Loucy (cell line): Measurements from ENCODE around the gene ZFYVE21.

Source experiments
- H2AFZ ChIP-seq: fragments of 200-600 bp; sonication (generic); 2 replicates; pipeline ENCODE4 v1.6.0; 2016; ENCODE audit warnings: antibody characterized with exemption, mild to moderate bottlenecking, low read length, moderate library complexity
- H3F3A ChIP-seq: fragments of 200-600 bp; 2 replicates; pipeline ENCODE4 v1.6.0; 2016; ENCODE audit warnings: antibody characterized with exemption, low read depth, mild to moderate bottlenecking
- H3K27me3 ChIP-seq: fragments of 200-600 bp; sonication (generic); 2 replicates; pipeline ENCODE4 v1.6.1; 2014; ENCODE audit warnings: low read length, mild to moderate bottlenecking; ENCODE audit not compliant: insufficient read depth, poor library complexity, severe bottlenecking
- H3K36me3 ChIP-seq: fragments of 200-600 bp; sonication (generic); 2 replicates; pipeline ENCODE4 v1.6.1; 2016; ENCODE audit warnings: low read length; ENCODE audit not compliant: insufficient read depth
- H3K4me1 ChIP-seq: fragments of 200-600 bp; sonication (generic); 2 replicates; pipeline ENCODE4 v1.5.1; 2014; ENCODE audit warnings: low read length, mild to moderate bottlenecking; ENCODE audit not compliant: insufficient read depth, poor library complexity, severe bottlenecking
- H3K4me2 ChIP-seq: fragments of 200-600 bp; sonication (generic); 2 replicates; pipeline ENCODE4 v1.6.0; 2014; ENCODE audit warnings: antibody characterized with exemption, low read length, low read depth, mild to moderate bottlenecking; ENCODE audit not compliant: poor library complexity, severe bottlenecking
- H3K4me3 ChIP-seq: fragments of 200-600 bp; sonication (generic); 2 replicates; pipeline ENCODE4 v1.5.1; 2014; ENCODE audit warnings: low read length, mild to moderate bottlenecking, mixed read lengths; ENCODE audit not compliant: poor library complexity, severe bottlenecking
- H3K79me2 ChIP-seq: fragments of 200-600 bp; sonication (generic); 2 replicates; pipeline ENCODE4 v1.6.1; 2014; ENCODE audit warnings: low read length; ENCODE audit not compliant: insufficient read depth
- H3K9ac ChIP-seq: fragments of 200-600 bp; sonication (generic); 2 replicates; pipeline ENCODE4 v1.6.0; 2014; ENCODE audit warnings: mild to moderate bottlenecking, low read depth, low read length, moderate library complexity; ENCODE audit not compliant: poor library complexity, severe bottlenecking
- H3K9me2 ChIP-seq: fragments of 200-600 bp; sonication (generic); replicated peaks from 2 replicates; pipeline ENCODE4 v1.6.1; 2016; ENCODE audit warnings: low read depth, low read length, mixed read lengths
- H3K9me3 ChIP-seq: fragments of 200-600 bp; sonication (generic); 2 replicates; pipeline ENCODE4 v1.6.1; 2014; ENCODE audit warnings: mild to moderate bottlenecking, antibody characterized with exemption, low read length, low read depth; ENCODE audit not compliant: insufficient read depth
- H4K20me1 ChIP-seq: fragments of 200-600 bp; sonication (generic); 2 replicates; pipeline ENCODE4 v1.6.0; 2014; ENCODE audit warnings: antibody characterized with exemption, low read length, mild to moderate bottlenecking; ENCODE audit not compliant: insufficient read depth, poor library complexity, severe bottlenecking
- EZH2phosphoT487 ChIP-seq: fragments of 200-600 bp; IDR thresholded peaks from 2 replicates; pipeline ENCODE4 v1.6.1; 2018; ENCODE audit warnings: antibody characterized with exemption, mild to moderate bottlenecking, moderate library complexity, borderline replicate concordance
- TF ChIP-seq, protein P1 (sequence below): fragments of 200-600 bp; sonication (generic); conservative IDR thresholded peaks from 2 replicates; pipeline ENCODE4 v1.5.1; 2014; ENCODE audit warnings: mild to moderate bottlenecking, antibody characterized with exemption, low read length

The ZFYVE21 gene

DNA sequence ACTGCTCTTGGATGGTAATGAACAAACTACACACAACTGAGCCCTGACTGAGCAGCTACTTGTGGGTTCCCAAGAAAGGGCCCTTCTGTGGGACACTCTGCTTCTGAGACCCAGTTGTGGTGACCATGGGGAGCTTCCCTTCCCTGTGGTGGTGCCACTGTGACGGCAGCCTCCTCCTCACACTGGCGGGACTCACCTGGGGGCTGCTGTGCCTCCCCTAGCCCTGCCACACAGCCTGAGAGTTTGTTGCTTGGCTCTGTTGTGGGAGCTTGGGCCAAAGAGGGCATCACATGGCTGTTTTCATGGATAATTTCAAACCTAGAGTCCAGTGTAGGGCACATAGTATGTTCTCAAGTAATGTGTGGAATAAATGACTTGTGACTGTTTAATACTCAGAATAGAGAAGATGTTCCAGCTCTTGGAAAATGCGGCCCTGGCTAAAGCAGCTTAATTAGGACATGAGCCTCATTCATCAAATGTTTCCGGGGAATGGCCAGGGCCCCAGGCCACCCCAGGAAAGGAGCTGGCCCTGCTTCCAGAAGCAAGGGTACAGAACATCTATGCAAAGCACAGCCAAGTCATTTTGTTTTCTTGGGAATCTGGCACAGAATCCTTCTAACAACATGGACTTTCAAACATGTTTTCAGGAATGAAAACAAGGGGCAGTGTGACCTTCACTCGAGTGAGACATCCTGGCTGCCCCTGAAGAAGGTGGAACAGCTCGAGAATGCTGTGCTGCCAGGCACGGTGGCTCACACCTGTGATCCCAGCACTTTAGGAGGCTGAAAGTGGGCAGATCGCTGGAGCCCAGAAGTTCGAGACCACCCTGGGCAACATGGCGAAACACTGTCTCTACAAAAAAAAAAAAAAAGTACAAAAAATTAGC lies 21.2 kb downstream of the ZFYVE21 start:
- Histone ChIP-seq H3K79me2 (no peaks in the 10 kb centered on the region), H3K9me3 (no peaks in the 10 kb centered on the region), H3K4me1 (no peaks in the 10 kb centered on the region), H2AFZ (no peak overlapping the region), H3F3A (no peaks in the 10 kb centered on the region), H3K4me2 (no peak overlapping the region), H3K9me2 (no peaks in the 10 kb centered on the region), H4K20me1 (no peaks in the 10 kb centered on the region), H3K27me3 (no peaks in the 10 kb centered on the region), H3K4me3 (no peak overlapping the region), H3K9ac (no peak overlapping the region), H3K36me3 (0 out of 2 replicates have a peak, but pooled peaks cover 3% of the 10 kb centered on the region)
- TF ChIP-seq, protein P1, sequence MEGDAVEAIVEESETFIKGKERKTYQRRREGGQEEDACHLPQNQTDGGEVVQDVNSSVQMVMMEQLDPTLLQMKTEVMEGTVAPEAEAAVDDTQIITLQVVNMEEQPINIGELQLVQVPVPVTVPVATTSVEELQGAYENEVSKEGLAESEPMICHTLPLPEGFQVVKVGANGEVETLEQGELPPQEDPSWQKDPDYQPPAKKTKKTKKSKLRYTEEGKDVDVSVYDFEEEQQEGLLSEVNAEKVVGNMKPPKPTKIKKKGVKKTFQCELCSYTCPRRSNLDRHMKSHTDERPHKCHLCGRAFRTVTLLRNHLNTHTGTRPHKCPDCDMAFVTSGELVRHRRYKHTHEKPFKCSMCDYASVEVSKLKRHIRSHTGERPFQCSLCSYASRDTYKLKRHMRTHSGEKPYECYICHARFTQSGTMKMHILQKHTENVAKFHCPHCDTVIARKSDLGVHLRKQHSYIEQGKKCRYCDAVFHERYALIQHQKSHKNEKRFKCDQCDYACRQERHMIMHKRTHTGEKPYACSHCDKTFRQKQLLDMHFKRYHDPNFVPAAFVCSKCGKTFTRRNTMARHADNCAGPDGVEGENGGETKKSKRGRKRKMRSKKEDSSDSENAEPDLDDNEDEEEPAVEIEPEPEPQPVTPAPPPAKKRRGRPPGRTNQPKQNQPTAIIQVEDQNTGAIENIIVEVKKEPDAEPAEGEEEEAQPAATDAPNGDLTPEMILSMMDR: no peak
- no peak for TF ChIP-seq EZH2phosphoT487

- Histone ChIP-seq H3K79me2 (no peaks in the 10 kb centered on the region), H3K9me2 (no peaks in the 10 kb centered on the region), H3K4me1 (no peaks in the 10 kb centered on the region), H3K4me3 (no peak overlapping the region), H4K20me1 (no peaks in the 10 kb centered on the region), H3K4me2 (no peak overlapping the region), H3K36me3 (0 out of 2 replicates have a peak, but pooled peaks cover 3% of the 10 kb centered on the region), H2AFZ (no peak overlapping the region), H3K9ac (no peak overlapping the region), H3K27me3 (no peaks in the 10 kb centered on the region), H3K9me3 (no peaks in the 10 kb centered on the region), H3F3A (no peaks in the 10 kb centered on the region)
- no peak for TF ChIP-seq EZH2phosphoT487
- TF ChIP-seq, protein P1: no peak
These were observed 21.9 kb downstream of the ZFYVE21 start for GRCh38 chr14:103737432-103738045.

GRCh38 chr14:103738166-103738565 lies 22.6 kb downstream of the ZFYVE21 start:
- Histone ChIP-seq H4K20me1 (no peaks in the 10 kb centered on the region), H2AFZ (no peak overlapping the region), H3K36me3 (0 out of 2 replicates have a peak, but pooled peaks cover 3% of the 10 kb centered on the region), H3K9me2 (no peaks in the 10 kb centered on the region), H3K4me3 (no peak overlapping the region), H3K27me3 (no peaks in the 10 kb centered on the region), H3F3A (no peaks in the 10 kb centered on the region), H3K9ac (no peak overlapping the region), H3K79me2 (no peaks in the 10 kb centered on the region), H3K9me3 (no peaks in the 10 kb centered on the region), H3K4me2 (no peak overlapping the region), H3K4me1 (no peaks in the 10 kb centered on the region)
- TF ChIP-seq, protein P1: no peak
- no peak for TF ChIP-seq EZH2phosphoT487
